Type B pancreatic cell (in vitro differentiated cells): Measurements from ENCODE around the gene VWC2L. TPM values are rescaled to one million over a fixed set of nuclear protein-coding genes. Genes with fewer than 3 reads are reported as not detected.

ENCODE experiments used
- DNase-seq: peaks from one replicate; pipeline ENCODE4 v3.0.0; 2021; ENCODE audit warnings: mixed read lengths; ENCODE audit not compliant: unreplicated experiment; ENCODE audit errors: extremely low spot score
- H3K27ac Mint-ChIP-seq: 2 replicates; pipeline ENCODE4 v1.8.0; 2021; ENCODE audit warnings: mild to moderate bottlenecking, mixed read lengths
- H3K27me3 Mint-ChIP-seq: 2 replicates; pipeline ENCODE4 v1.8.0; 2021; ENCODE audit warnings: mixed read lengths
- H3K36me3 Mint-ChIP-seq: 2 replicates; pipeline ENCODE4 v1.8.0; 2021; ENCODE audit warnings: mixed read lengths
- H3K4me1 Mint-ChIP-seq: one replicate; pipeline ENCODE4 v1.8.0; 2021; ENCODE audit warnings: mixed read lengths; ENCODE audit not compliant: unreplicated experiment
- H3K4me3 Mint-ChIP-seq: 2 replicates; pipeline ENCODE4 v1.8.0; 2021; ENCODE audit warnings: mild to moderate bottlenecking, mixed read lengths
- H3K9me3 Mint-ChIP-seq: 2 replicates; pipeline ENCODE4 v1.8.0; 2021; ENCODE audit warnings: mixed read lengths
- total RNA-seq: library from RNA; stranded (reverse); gene quantifications from 2 replicates; pipeline ENCODE4 v1.2.1, GENCODE V29; 2021; ENCODE audit warnings: low replicate concordance
- TF ChIP-seq, protein P1 (sequence below): fragments of 200-600 bp; sonication (generic); conservative IDR thresholded peaks from 2 replicates; pipeline ENCODE4 v1.5.0; 2021; ENCODE audit warnings: antibody characterized with exemption, mild to moderate bottlenecking

VWC2L gene
- total RNA-seq, 1 donor from 2014 or later: 0.17 TPM

DNA sequence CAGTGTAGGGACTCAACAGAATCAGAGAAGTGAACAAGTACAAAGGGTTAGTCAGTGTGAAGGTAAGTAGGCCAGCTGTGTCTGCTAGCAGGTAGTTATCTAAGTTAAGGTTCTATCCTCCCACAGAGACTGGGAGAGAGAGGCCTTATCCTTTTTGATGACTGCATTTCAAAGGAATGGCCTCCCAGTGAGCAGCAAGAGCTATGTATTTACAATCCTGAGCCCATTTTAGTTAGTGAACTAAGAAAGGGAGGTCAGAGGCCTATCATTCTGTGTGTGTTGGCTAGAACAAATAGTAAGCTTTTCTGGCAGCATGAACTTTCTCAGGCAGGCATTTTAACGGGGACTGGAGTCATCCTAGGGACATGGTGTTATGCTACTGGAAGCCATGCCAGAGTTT lies 182.9 kb downstream of the VWC2L start:
- no peaks in the 10 kb centered on the region for H3K4me1 Mint-ChIP-seq
- H3K9me3 Mint-ChIP-seq: no peaks in the 10 kb centered on the region
- no peak overlapping the region for H3K27ac Mint-ChIP-seq
- no peaks in the 10 kb centered on the region for H3K36me3 Mint-ChIP-seq
- H3K4me3 Mint-ChIP-seq: no peak overlapping the region
- H3K27me3 Mint-ChIP-seq: no peaks in the 10 kb centered on the region
- no peak for DNase-seq
- TF ChIP-seq, protein P1, sequence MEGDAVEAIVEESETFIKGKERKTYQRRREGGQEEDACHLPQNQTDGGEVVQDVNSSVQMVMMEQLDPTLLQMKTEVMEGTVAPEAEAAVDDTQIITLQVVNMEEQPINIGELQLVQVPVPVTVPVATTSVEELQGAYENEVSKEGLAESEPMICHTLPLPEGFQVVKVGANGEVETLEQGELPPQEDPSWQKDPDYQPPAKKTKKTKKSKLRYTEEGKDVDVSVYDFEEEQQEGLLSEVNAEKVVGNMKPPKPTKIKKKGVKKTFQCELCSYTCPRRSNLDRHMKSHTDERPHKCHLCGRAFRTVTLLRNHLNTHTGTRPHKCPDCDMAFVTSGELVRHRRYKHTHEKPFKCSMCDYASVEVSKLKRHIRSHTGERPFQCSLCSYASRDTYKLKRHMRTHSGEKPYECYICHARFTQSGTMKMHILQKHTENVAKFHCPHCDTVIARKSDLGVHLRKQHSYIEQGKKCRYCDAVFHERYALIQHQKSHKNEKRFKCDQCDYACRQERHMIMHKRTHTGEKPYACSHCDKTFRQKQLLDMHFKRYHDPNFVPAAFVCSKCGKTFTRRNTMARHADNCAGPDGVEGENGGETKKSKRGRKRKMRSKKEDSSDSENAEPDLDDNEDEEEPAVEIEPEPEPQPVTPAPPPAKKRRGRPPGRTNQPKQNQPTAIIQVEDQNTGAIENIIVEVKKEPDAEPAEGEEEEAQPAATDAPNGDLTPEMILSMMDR: no peak

DNA sequence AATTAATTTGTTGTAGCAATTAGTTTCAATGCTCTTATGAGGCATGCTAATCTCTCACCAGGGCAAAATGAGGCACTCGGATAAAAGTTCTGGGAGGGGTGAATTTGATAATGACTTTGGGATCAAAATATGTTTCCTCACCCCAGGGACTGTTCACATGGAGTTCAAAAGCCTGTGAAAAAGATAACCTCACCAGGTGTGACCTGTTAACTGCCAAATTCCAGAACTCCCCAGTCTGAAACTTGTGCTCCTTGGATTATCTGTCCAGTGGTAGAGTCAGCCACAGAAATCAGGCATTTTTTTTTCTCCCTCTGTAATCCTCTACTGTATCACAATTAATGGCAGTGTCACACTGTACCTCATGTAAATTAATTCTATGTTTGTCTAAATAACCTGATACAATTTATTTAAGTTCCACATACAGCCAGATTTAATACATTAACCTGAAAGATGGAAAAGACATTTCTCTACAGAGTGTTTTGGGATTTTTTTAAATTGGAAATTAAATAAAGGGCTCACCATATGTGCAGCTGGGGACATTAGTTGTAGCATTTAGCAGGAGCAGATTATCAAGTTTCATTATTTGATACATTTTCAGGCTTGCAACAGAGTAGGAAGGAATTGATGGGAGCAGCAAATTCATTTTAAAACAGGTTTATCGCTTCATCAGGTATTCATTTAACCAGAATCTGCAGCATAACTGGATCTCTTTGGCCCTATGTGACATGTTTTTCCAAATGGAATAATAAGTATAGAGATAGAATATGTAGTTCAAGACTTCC lies 191.2 kb downstream of the VWC2L start:
- DNase-seq: no peak
- no peaks in the 10 kb centered on the region for H3K4me1 Mint-ChIP-seq
- no peaks in the 10 kb centered on the region for H3K27me3 Mint-ChIP-seq
- no peaks in the 10 kb centered on the region for H3K36me3 Mint-ChIP-seq
- TF ChIP-seq, protein P1: no peak
- H3K9me3 Mint-ChIP-seq: no peaks in the 10 kb centered on the region
- H3K4me3 Mint-ChIP-seq: no peak overlapping the region
- H3K27ac Mint-ChIP-seq: no peak overlapping the region

DNA sequence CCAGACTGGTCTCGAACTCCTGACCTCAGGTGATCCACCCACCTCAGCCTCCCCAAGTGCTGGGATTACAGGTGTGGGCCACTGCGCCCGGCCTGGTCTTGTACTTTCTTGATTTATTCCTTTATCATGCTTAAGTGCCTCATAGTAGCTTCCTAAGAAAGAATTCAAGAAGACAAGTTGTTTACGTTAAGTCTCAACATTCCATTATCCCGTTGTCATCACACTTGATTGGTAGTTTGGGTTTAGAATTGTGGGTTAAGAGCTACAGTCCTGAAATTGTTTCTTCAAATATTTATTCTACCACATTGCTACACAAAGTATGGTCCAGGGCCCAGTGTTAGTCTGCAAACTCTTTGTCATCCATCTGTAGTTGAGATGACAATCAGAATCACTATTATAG lies 194.0 kb downstream of the VWC2L start:
- TF ChIP-seq, protein P1: no peak
- Mint-ChIP-seq H3K27ac (no peak overlapping the region), H3K4me3 (no peak overlapping the region), H3K4me1 (no peaks in the 10 kb centered on the region), H3K9me3 (no peaks in the 10 kb centered on the region), H3K27me3 (no peaks in the 10 kb centered on the region), H3K36me3 (no peaks in the 10 kb centered on the region)
- no peak for DNase-seq

- no peaks in the 10 kb centered on the region for H3K27me3 Mint-ChIP-seq
- DNase-seq: no peak
- peaks cover 6% of the 10 kb centered on the region for H3K4me1 Mint-ChIP-seq
- no peaks in the 10 kb centered on the region for H3K36me3 Mint-ChIP-seq
- H3K4me3 Mint-ChIP-seq: no peak overlapping the region
- H3K9me3 Mint-ChIP-seq: no peaks in the 10 kb centered on the region
- TF ChIP-seq, protein P1: no peak
- no peak overlapping the region for H3K27ac Mint-ChIP-seq
Measured at GRCh38 chr2:214607051-214607450, 196.2 kb downstream of the VWC2L start.

GRCh38 chr2:214611015-214611414 lies 200.2 kb downstream of the VWC2L start:
- Mint-ChIP-seq H3K27ac (no peak overlapping the region), H3K36me3 (no peaks in the 10 kb centered on the region), H3K4me3 (no peak overlapping the region), H3K27me3 (no peaks in the 10 kb centered on the region), H3K4me1 (peaks cover 6% of the 10 kb centered on the region), H3K9me3 (no peaks in the 10 kb centered on the region)
- no peak for DNase-seq
- TF ChIP-seq, protein P1: no peak
